HepG2 (cell line): ENCODE results near the gene PITRM1. TPM values are rescaled to one million over a fixed set of nuclear protein-coding genes. Genes with fewer than 3 reads are reported as not detected.

Source experiments
- AHDC1 ChIP-seq: sonication (generic); formaldehyde crosslinking; IDR thresholded peaks from 2 replicates; pipeline ENCODE4 v1.5.1; 2020; ENCODE audit warnings: mild to moderate bottlenecking, missing genetic modification reagents, borderline replicate concordance
- BATF2 ChIP-seq: sonication (generic); formaldehyde crosslinking; IDR thresholded peaks from 2 replicates; pipeline ENCODE4 v1.8.0; 2022; ENCODE audit warnings: mild to moderate bottlenecking, missing genetic modification reagents, moderate library complexity
- CENPX ChIP-seq: sonication (generic); formaldehyde crosslinking; IDR thresholded peaks from 2 replicates; pipeline ENCODE4 v1.9.0; 2021; ENCODE audit warnings: mild to moderate bottlenecking, missing genetic modification reagents, moderate library complexity
- CHCHD3 ChIP-seq: sonication (generic); formaldehyde crosslinking; IDR thresholded peaks from 2 replicates; pipeline ENCODE4 v1.8.0; 2022; ENCODE audit warnings: mild to moderate bottlenecking, missing genetic modification reagents, moderate library complexity
- CHD2 ChIP-seq: IDR thresholded peaks from 2 replicates; pipeline ENCODE4 v1.6.1; 2011; ENCODE audit warnings: low read depth, low read length, improper control_type of control experiment
- ETV6 ChIP-seq: sonication (generic); formaldehyde crosslinking; conservative IDR thresholded peaks from 2 replicates; pipeline ENCODE4 v1.4.0; 2020; ENCODE audit warnings: missing genetic modification reagents
- NCOR1 ChIP-seq: fragments of 200-600 bp; sonication (generic); IDR thresholded peaks from 2 replicates; pipeline ENCODE4 v1.7.0; 2017; ENCODE audit warnings: antibody characterized with exemption, low read length, borderline replicate concordance
- NFATC3 ChIP-seq: sonication (generic); formaldehyde crosslinking; IDR thresholded peaks from 2 replicates; pipeline ENCODE4 v1.5.1; 2020; ENCODE audit warnings: mild to moderate bottlenecking, missing genetic modification reagents
- POLR2A ChIP-seq, 2 experiments: IDR thresholded peaks; 2 replicates each; pipeline ENCODE4 v1.6.1; 2011; ENCODE audit warnings: low read depth in 2 of 2, low read length in 2 of 2, mild to moderate bottlenecking in 1 of 2, moderate library complexity in 1 of 2; ENCODE audit not compliant: insufficient read depth in 1 of 2
- RFX5 ChIP-seq: IDR thresholded peaks from 2 replicates; pipeline ENCODE4 v1.6.1; 2011; ENCODE audit warnings: low read depth, low read length, improper control_type of control experiment
- ZBTB14 ChIP-seq: sonication (generic); formaldehyde crosslinking; IDR thresholded peaks from 2 replicates; pipeline ENCODE4 v1.4.0; 2020; ENCODE audit warnings: missing genetic modification reagents
- ZNF225 ChIP-seq: sonication (generic); formaldehyde crosslinking; IDR thresholded peaks from 2 replicates; pipeline ENCODE4 v1.4.0; 2020; ENCODE audit warnings: mild to moderate bottlenecking, missing genetic modification reagents
- ZNF326 ChIP-seq: sonication (generic); formaldehyde crosslinking; IDR thresholded peaks from 2 replicates; pipeline ENCODE4 v1.4.0; 2020; ENCODE audit warnings: missing genetic modification reagents, borderline replicate concordance
- ZNF572 ChIP-seq: sonication (generic); formaldehyde crosslinking; IDR thresholded peaks from 2 replicates; pipeline ENCODE4 v1.5.1; 2020; ENCODE audit warnings: mild to moderate bottlenecking, missing genetic modification reagents
- ZNF710 ChIP-seq: sonication (generic); formaldehyde crosslinking; IDR thresholded peaks from 2 replicates; pipeline ENCODE4 v1.5.0; 2020; ENCODE audit warnings: mild to moderate bottlenecking, missing genetic modification reagents, borderline replicate concordance
- polyA plus RNA-seq, 8 experiments: library from polyadenylated mRNA; depleted of rRNA in 3 of 8; stranded (reverse) in 7 of 8; unstranded in 1 of 8; fragments of >200 nt; fragmentation: Illumina TruSeq in 4 of 8; extraction: Trizol in 4 of 8; gene quantifications; 2 replicates each; pipeline versions ENCODE4 v1.2.1 to v1.2.3, GENCODE V29; 2011 to 2016; ENCODE audit warnings: low read depth in 4 of 8, missing spikeins in 1 of 8, mixed read lengths in 1 of 8; ENCODE audit not compliant: insufficient read depth in 1 of 8
- total RNA-seq, 5 experiments: library from RNA; depleted of rRNA; stranded (reverse); fragments of >200 nt; fragmentation: Illumina TruSeq; extraction: Trizol; gene quantifications; 2 replicates each; pipeline ENCODE4 v1.2.3, GENCODE V29; 2016; ENCODE audit warnings: low read depth in 1 of 5

Gene PITRM1
- total and polyA plus RNA-seq, 2 of the 13 experiments (the other 11 are each of a cell fraction or from before 2014, with no cell fraction given): 16.4 to 29.0 TPM

- TF ChIP-seq CENPX (CRISPR knock-in tag) (no peak), RFX5 (peak; percentile 57), ZNF572 (CRISPR knock-in tag) (no peak), ZBTB14 (CRISPR knock-in tag) (no peak), BATF2 (CRISPR knock-in tag) (0 out of 2 replicates have a peak, but pooled peaks have one; percentile 42), CHCHD3 (no peak; the same call in 1 of the 2 replicates), NCOR1 (no peak), POLR2A (IDR thresholded peaks at IDR 0.05; ENCODE audit: insufficient read depth in 1 of 2, low read depth in 2 of 2, low read length in 2 of 2) (peak; percentile 95 to 99), NFATC3 (CRISPR knock-in tag) (no peak), AHDC1 (CRISPR knock-in tag) (no peak), CHD2 (no peak; the same call in 1 of the 2 replicates), ETV6 (CRISPR knock-in tag) (0 out of 2 replicates have a peak, but pooled peaks have one; percentile 45), ZNF710 (CRISPR knock-in tag) (no peak), ZNF225 (CRISPR knock-in tag) (no peak), ZNF326 (CRISPR knock-in tag) (no peak)
Measured at GRCh38 chr10:3172446-3173170, at the start of gene PITRM1 (continued).
